GM13977 (cell line): ENCODE measurements around the gene DENND1A.

ENCODE experiments used
- DNase-seq: peaks from one replicate; pipeline ENCODE4 v3.0.0; 2012; ENCODE audit warnings: low spot score
- in situ Hi-C: fragments of 300-500 bp; cut with MboI; formaldehyde crosslinking; loops from one replicate; pipeline ENCODE4 v1.12.0; 2022; ENCODE audit warnings: low sequenced_read_pairs, low pct_unique_long_range_greater_than_20kb, mixed read lengths, inconsistent platforms; ENCODE audit not compliant: unreplicated experiment
- TF ChIP-seq, protein P1 (sequence below): IDR thresholded peaks from 2 replicates; pipeline ENCODE4 v1.5.1; 2012; ENCODE audit warnings: mild to moderate bottlenecking, control low read depth; ENCODE audit not compliant: insufficient read depth; ENCODE audit errors: extremely low read depth, missing control alignments

DENND1A gene

DNA sequence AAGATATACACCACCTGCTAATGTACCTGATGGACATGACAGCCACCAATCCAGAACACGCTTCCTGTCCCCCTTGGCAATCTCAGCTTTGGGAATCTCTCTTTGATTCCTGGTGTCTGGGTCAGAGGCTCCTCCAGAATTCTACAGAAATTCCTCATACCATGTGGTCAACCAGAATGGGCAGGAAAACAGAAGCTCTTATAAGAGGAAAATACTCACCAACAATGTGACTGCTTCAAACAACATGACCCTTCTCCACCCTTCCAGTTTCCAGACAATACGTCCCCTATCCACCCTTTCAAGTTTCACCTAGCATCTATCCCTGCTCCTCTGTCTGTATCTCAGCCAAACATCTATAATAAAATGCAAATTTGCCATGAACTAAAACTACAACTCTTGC, 247.2 kb downstream of the DENND1A start:
- DNase-seq = no peak
- in situ Hi-C loops = no loop called here
- TF ChIP-seq, protein P1, sequence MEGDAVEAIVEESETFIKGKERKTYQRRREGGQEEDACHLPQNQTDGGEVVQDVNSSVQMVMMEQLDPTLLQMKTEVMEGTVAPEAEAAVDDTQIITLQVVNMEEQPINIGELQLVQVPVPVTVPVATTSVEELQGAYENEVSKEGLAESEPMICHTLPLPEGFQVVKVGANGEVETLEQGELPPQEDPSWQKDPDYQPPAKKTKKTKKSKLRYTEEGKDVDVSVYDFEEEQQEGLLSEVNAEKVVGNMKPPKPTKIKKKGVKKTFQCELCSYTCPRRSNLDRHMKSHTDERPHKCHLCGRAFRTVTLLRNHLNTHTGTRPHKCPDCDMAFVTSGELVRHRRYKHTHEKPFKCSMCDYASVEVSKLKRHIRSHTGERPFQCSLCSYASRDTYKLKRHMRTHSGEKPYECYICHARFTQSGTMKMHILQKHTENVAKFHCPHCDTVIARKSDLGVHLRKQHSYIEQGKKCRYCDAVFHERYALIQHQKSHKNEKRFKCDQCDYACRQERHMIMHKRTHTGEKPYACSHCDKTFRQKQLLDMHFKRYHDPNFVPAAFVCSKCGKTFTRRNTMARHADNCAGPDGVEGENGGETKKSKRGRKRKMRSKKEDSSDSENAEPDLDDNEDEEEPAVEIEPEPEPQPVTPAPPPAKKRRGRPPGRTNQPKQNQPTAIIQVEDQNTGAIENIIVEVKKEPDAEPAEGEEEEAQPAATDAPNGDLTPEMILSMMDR = no peak

DNA sequence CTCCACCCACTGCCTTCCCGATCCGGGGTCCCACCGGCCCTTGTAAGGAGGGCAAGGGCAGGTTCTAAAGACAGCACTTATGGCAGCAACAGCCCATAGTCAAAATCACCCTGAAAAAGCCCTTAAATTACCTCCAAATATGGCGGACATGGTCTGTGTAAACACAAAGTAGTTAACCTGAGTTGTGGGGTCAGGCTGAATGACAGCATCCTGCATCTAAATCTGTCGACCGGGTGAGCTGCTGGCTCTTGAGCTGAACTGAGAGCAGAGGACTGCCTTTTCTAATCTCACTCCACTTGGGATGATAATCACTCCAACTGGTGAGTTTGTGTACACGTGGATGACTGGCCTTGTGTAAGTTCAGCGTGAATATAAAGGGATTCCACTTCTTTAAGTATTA, 249.6 kb downstream of the DENND1A start:
- no peak for DNase-seq
- in situ Hi-C loops = no loop called here
- TF ChIP-seq, protein P1 = no peak

DNA sequence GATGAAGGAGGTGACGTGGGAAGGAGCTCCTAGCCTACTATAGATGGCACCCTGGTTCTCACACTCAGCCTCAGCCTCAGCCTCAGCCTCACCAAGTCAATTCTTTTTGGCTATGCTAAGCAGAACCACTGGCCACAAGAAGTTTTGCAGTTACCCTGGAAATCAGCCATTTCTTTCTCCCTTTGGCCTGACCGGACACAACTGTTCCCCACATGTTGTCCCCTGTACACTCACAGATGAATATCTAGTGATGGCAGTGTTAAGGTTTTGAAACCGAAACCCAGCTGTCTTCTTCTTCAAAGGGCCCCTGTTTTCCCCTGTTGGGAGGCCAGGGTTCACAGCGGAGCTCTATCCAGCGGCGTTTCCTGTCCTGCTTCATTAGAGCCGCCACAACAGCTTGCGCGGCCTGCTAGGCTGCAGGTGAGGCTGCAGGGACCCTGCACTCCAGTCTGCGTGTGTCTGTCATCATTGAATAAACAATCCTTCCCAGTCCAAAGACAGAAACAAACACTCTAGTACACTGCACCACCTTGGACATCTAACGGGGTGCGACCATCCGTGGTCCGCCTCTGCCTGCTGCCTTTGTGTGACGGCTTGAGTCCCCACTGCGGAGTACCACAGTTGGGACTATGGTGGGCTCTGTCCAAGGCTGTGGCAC, 250.5 kb downstream of the DENND1A start:
- TF ChIP-seq, protein P1 = no peak
- in situ Hi-C loops = no loop called here
- peak; percentile 66 for DNase-seq

DNA sequence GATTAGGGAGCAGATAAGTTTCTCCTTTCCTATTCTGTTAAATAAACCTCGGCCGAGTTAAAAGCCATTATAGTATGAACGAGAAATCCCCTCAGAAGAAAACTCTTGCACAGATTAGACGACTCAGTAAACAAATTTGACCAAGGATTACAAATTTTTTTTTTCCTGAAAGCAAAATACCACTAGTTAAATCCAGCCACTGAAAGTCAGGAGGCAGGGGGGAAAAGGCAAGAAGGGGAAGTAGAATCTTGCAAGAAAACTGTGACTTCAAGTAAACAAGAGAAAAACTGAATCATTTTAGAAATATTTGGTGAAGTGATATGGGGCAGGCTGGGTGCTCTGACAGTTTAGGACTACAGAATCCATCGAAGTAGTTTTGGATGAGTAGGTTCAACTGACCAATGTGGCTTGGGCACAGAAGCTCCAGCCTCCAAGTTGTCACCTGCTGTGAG, 251.0 kb downstream of the DENND1A start:
- DNase-seq = no peak
- TF ChIP-seq, protein P1 = no peak
- in situ Hi-C loops = no loop called here

DNA sequence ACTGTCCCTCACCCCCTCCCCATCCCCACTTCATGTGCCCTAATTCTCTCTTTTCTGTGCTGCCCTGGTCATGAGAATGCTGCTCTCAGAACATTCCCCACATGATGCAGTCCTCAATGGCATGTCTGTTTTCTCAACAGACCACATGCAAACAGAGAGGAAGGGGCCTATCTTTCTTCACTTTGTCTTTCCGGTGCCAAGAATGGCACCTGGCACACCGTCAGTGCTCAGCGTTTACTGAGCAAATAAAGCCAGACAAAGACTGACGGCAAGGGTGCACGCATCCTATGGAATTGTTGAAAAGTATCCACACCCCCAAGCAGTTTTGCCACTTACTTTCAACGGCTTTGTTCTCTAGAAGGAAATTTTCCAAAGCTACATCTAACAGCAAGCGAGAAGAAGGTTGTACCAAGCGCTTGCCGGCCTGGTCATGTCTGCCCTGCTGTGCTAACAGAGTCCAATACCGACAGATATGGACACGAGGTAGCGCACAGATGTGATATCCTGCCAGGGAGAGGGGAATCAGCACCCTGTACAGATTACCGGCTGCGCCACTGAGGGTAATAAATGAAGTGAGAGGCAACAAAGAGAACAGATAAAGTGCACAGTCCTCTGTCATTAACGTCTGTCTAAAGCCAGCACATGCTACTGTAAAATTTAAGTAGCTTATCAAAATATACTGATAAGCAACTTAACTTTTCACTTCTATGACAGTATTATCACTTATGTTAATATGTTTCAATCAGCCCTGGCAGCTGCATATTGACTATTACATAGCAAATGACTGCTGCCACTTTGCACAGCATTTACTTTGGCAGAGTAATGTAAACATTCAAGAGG, 251.7 kb downstream of the DENND1A start:
- DNase-seq = no peak
- TF ChIP-seq, protein P1 = no peak
- in situ Hi-C loops = no loop called here

DNA sequence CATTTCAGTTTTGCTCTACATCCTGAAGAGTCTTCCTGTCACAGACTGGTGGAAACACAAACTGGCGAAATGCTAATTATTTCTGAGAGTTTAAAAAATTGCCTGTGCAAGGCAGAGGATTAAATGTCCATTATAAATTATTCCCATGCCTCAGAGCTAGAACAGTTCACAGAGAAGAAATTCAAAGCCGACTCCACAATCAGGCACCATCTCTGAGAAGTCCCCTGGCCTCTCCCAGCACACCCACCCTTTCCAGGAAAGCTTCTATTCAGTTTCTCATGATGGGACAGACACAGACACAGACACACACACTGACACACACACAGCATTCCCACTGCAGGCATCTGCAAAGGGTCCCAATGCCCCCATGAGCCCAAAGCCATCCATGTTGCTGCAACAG, 253.1 kb downstream of the DENND1A start:
- in situ Hi-C loops = no loop called here
- TF ChIP-seq, protein P1 = no peak

More for the DNA sequence above, 253.1 kb downstream of the DENND1A start:
- no peak for DNase-seq
